ENCODE measurements around the gene GPR18. TPM values are rescaled to one million over a fixed set of nuclear protein-coding genes. Genes with fewer than 3 reads are reported as not detected.

Gene GPR18
- total RNA-seq, 1 experiment from 2014 or later: not detected

- Histone ChIP-seq H3K9ac (ENCODE audit: low read length) (no peak overlapping the region), H3K27ac (ENCODE audit: low read depth, low read length) (no peak overlapping the region), H3K36me3 (ENCODE audit: control insufficient read depth in 1 of 2, insufficient read depth in 2 of 2, low read length in 2 of 2) (no peaks in the 10 kb centered on the region), H3K4me1 (ENCODE audit: control insufficient read depth in 1 of 2, insufficient read depth in 2 of 2, low read length in 2 of 2) (peaks cover 11% of the 10 kb centered on the region in 2 experiments; a peak in 3 of 4 replicates), H3K4me2 (ENCODE audit: low read length) (no peak overlapping the region), H2AFZ (ENCODE audit: low read depth, low read length, poor library complexity, severe bottlenecking) (no peak overlapping the region), H3K9me3 (ENCODE audit: control insufficient read depth in 1 of 2, insufficient read depth in 1 of 2, low read depth in 1 of 2, low read length in 2 of 2) (no peaks in the 10 kb centered on the region), H3K27me3 (ENCODE audit: insufficient read depth, low read length) (no peaks in the 10 kb centered on the region), H3K9me2 (ENCODE audit: insufficient read depth) (no peaks in the 10 kb centered on the region), H3K4me3 (replicated peaks in 1 of 2; ENCODE audit: low read depth in 1 of 2, low read length in 2 of 2) (no peak overlapping the region), H4K20me1 (ENCODE audit: insufficient read depth) (peaks cover 12% of the 10 kb centered on the region; the same call in 1 of the 2 replicates), H3K79me2 (ENCODE audit: insufficient read depth, low read length) (peaks cover 96% of the 10 kb centered on the region)
- no TSS peak for BruUV-seq (replicated peaks)
- ChIA-PET RAD21 (ENCODE audit: low non-redundant PET in 1 of 2, low total read pairs in 2 of 2, uncharacterized antibody in 2 of 2, unreplicated experiment in 2 of 2) (no interaction called here), POLR2A (no interaction called here), CTCF (no interaction called here)
- DNase-seq (ENCODE audit: low read depth, low spot score): no peak
- no peak for TF ChIP-seq YY1 (IDR thresholded peaks at IDR 0.05; ENCODE audit: extremely low read depth, insufficient replicate concordance, low read depth, low read length)
- no peak for ATAC-seq
- intact Hi-C loops (cut with micrococcal nuclease): no loop called here
Measured at GRCh38 chr13:99227331-99227900, 30.8 kb downstream of the GPR18 start.

GRCh38 chr13:99226513-99226912 is 31.7 kb downstream of the GPR18 start:
- DNase-seq (ENCODE audit: low read depth, low spot score): no peak
- Histone ChIP-seq H3K9me2 (ENCODE audit: insufficient read depth) (no peaks in the 10 kb centered on the region), H3K4me1 (ENCODE audit: control insufficient read depth in 1 of 2, insufficient read depth in 2 of 2, low read length in 2 of 2) (peaks cover 11% of the 10 kb centered on the region in 2 experiments; a peak in 3 of 4 replicates), H3K4me2 (ENCODE audit: low read length) (no peak overlapping the region), H3K79me2 (ENCODE audit: insufficient read depth, low read length) (peaks cover 97% of the 10 kb centered on the region), H4K20me1 (ENCODE audit: insufficient read depth) (peaks cover 12% of the 10 kb centered on the region; the same call in 1 of the 2 replicates), H2AFZ (ENCODE audit: low read depth, low read length, poor library complexity, severe bottlenecking) (no peak overlapping the region), H3K27me3 (ENCODE audit: insufficient read depth, low read length) (no peaks in the 10 kb centered on the region), H3K9me3 (ENCODE audit: control insufficient read depth in 1 of 2, insufficient read depth in 1 of 2, low read depth in 1 of 2, low read length in 2 of 2) (no peaks in the 10 kb centered on the region), H3K27ac (ENCODE audit: low read depth, low read length) (no peak overlapping the region), H3K9ac (ENCODE audit: low read length) (no peak overlapping the region), H3K36me3 (ENCODE audit: control insufficient read depth in 1 of 2, insufficient read depth in 2 of 2, low read length in 2 of 2) (no peaks in the 10 kb centered on the region), H3K4me3 (replicated peaks in 1 of 2; ENCODE audit: low read depth in 1 of 2, low read length in 2 of 2) (no peak overlapping the region)
- ATAC-seq: no peak
- no TSS peak for BruUV-seq (replicated peaks)
- ChIA-PET POLR2A (no interaction called here), CTCF (no interaction called here), RAD21 (ENCODE audit: low non-redundant PET in 1 of 2, low total read pairs in 2 of 2, uncharacterized antibody in 2 of 2, unreplicated experiment in 2 of 2) (no interaction called here)
- intact Hi-C loops (cut with micrococcal nuclease): no loop called here
- no peak for TF ChIP-seq POLR2A (IDR thresholded peaks at IDR 0.05; ENCODE audit: borderline replicate concordance, extremely low read depth, insufficient read depth, insufficient read length)
- TF ChIP-seq ATF3 (IDR thresholded peaks at IDR 0.05): no peak
- TF ChIP-seq REST (IDR thresholded peaks at IDR 0.05; ENCODE audit: low read depth): no peak
- no peak for TF ChIP-seq RAD21 (IDR thresholded peaks at IDR 0.05; ENCODE audit: low read depth)
- TF ChIP-seq ELF1 (IDR thresholded peaks at IDR 0.05; ENCODE audit: borderline replicate concordance, low read depth): no peak
- no peak for TF ChIP-seq ZBTB33 (IDR thresholded peaks at IDR 0.05; ENCODE audit: extremely low read depth, insufficient replicate concordance, low read length)
- no peak for TF ChIP-seq MAX (IDR thresholded peaks at IDR 0.05)
- no peak for TF ChIP-seq SP1 (IDR thresholded peaks at IDR 0.05; ENCODE audit: low read depth)
- no peak for TF ChIP-seq EZH2 (IDR thresholded peaks at IDR 0.05)
- TF ChIP-seq YY1 (IDR thresholded peaks at IDR 0.05; ENCODE audit: extremely low read depth, insufficient replicate concordance, low read depth, low read length): no peak
- no peak for TF ChIP-seq CTCF (IDR thresholded peaks at IDR 0.05 in 2 of 3, conservative IDR thresholded peaks at IDR 0.05 in 1 of 3; ENCODE audit: borderline replicate concordance in 1 of 3, insufficient read depth in 1 of 3, low read depth in 2 of 3, low read length in 2 of 3)
